Measurements from ENCODE around the gene FBLN5.

The FBLN5 gene

GRCh38 chr14:91934554-91935285 is 12.8 kb downstream of the FBLN5 start:
- no peak overlapping the region for H3K4me3 ChIP-seq (ENCODE audit: low read depth, low read length)
- TF ChIP-seq CTCF (IDR thresholded peaks at IDR 0.05; ENCODE audit: low read depth, low read length): no peak

GRCh38 chr14:91931478-91932088 is 15.9 kb downstream of the FBLN5 start:
- no peak overlapping the region for H3K4me3 ChIP-seq (ENCODE audit: low read depth, low read length)
- no peak for TF ChIP-seq CTCF (IDR thresholded peaks at IDR 0.05; ENCODE audit: low read depth, low read length)

GRCh38 chr14:91929700-91930099 is 17.8 kb downstream of the FBLN5 start:
- H3K4me3 ChIP-seq (ENCODE audit: low read depth, low read length): no peak overlapping the region
- TF ChIP-seq CTCF (IDR thresholded peaks at IDR 0.05; ENCODE audit: low read depth, low read length): no peak

GRCh38 chr14:91927800-91928199 is 19.7 kb downstream of the FBLN5 start:
- no peak overlapping the region for H3K4me3 ChIP-seq (ENCODE audit: low read depth, low read length)
- no peak for TF ChIP-seq CTCF (IDR thresholded peaks at IDR 0.05; ENCODE audit: low read depth, low read length)

GRCh38 chr14:91927191-91927590 is 20.3 kb downstream of the FBLN5 start:
- no peak for TF ChIP-seq CTCF (IDR thresholded peaks at IDR 0.05; ENCODE audit: low read depth, low read length)
- no peak overlapping the region for H3K4me3 ChIP-seq (ENCODE audit: low read depth, low read length)

GRCh38 chr14:91926131-91926890 is 21.2 kb downstream of the FBLN5 start:
- no peak for TF ChIP-seq CTCF (IDR thresholded peaks at IDR 0.05; ENCODE audit: low read depth, low read length)
- no peak overlapping the region for H3K4me3 ChIP-seq (ENCODE audit: low read depth, low read length)

GRCh38 chr14:91925727-91926121 is 21.8 kb downstream of the FBLN5 start:
- TF ChIP-seq CTCF (IDR thresholded peaks at IDR 0.05; ENCODE audit: low read depth, low read length): no peak
- H3K4me3 ChIP-seq (ENCODE audit: low read depth, low read length): no peak overlapping the region
